Measurements from ENCODE around the gene RBM46. TPM values are rescaled to one million over a fixed set of nuclear protein-coding genes. Genes with fewer than 3 reads are reported as not detected.

RBM46 gene
- total RNA-seq, 3 donors from 2014 or later, result not detected

DNA sequence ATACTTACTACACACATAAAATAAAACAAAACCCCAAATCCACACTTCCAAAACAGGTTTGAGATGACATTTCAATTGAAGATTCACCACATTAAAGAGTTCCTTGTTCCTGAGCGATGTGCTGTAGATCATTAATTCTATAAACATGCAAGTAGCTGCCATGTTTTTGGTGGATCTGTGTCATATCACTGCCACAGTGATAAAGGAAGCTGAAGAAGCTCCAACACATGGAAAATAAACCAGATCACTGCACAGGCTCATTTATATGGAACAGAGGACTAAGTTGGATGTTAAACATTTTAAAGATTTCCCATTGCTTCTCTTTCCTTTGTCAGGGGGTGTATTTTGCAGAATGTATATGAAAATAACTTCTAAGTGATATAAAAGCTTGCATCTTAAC lies 2.8 kb upstream of the RBM46 start:
- Mint-ChIP-seq H3K9me3 (peaks cover 4% of the 10 kb centered on the region), H3K27me3 (ENCODE audit: low read depth) (peaks cover 17% of the 10 kb centered on the region), H3K36me3 (ENCODE audit: insufficient read depth) (no peaks in the 10 kb centered on the region), H3K4me1 (ENCODE audit: low read depth) (no peaks in the 10 kb centered on the region), H3K4me3 (no peak overlapping the region)
- ATAC-seq (no peak), DNase-seq (no peak)

DNA sequence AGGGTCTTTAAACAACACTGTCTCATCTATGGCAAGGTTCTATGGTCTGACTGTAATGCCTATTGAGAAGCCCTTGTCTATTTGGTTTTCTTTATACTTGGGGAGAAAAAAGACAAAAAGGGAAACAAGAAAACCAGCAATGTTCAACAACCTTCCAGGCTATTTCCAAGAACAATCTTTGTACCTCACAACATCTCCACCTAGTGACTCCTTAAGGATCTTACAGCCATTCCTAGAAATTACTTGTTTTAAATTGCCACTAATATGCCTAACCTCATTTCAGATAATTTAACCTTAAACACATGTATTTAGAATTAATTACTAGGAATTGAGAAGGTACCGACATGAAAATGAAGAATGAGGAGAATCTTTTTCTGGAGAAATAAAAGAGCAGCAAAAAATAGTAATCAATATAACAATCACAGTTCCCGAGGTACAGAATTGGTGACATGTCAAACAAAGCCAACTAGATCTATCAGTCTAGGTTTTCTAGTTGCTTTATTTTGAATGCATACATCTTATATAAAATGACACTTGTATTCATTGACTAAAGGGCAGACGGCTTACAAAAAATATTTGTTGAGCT lies 1.6 kb upstream of the RBM46 start:
- DNase-seq (no peak), ATAC-seq (no peak)
- Mint-ChIP-seq H3K9me3 (peaks cover 4% of the 10 kb centered on the region), H3K27me3 (ENCODE audit: low read depth) (peaks cover 17% of the 10 kb centered on the region), H3K36me3 (ENCODE audit: insufficient read depth) (no peaks in the 10 kb centered on the region), H3K4me3 (no peak overlapping the region), H3K4me1 (ENCODE audit: low read depth) (no peaks in the 10 kb centered on the region)

DNA sequence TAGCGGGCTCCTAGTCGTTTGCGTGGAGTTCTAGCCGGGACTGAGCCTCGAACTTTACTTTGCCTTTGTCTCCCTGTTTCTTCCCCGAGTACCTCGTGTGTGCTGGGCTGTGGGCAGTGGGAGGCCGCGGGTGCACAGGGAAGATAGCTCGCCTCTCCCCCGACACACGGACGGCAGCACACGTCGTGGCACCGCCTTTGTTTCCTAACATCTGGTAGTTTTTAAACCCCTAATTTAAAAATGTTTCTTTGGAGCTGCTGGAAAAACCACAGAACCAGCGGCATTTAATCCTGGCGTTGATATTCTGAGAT lies 866 bp downstream of the RBM46 start:
- no peaks in the 10 kb centered on the region for H3K4me1 Mint-ChIP-seq (ENCODE audit: low read depth)
- no peak overlapping the region for H3K4me3 Mint-ChIP-seq
- no peaks in the 10 kb centered on the region for H3K36me3 Mint-ChIP-seq (ENCODE audit: insufficient read depth)
- ATAC-seq, result no peak
- no peak for DNase-seq
- peaks cover 12% of the 10 kb centered on the region for H3K27me3 Mint-ChIP-seq (ENCODE audit: low read depth)
- no peaks in the 10 kb centered on the region for H3K9me3 Mint-ChIP-seq

DNA sequence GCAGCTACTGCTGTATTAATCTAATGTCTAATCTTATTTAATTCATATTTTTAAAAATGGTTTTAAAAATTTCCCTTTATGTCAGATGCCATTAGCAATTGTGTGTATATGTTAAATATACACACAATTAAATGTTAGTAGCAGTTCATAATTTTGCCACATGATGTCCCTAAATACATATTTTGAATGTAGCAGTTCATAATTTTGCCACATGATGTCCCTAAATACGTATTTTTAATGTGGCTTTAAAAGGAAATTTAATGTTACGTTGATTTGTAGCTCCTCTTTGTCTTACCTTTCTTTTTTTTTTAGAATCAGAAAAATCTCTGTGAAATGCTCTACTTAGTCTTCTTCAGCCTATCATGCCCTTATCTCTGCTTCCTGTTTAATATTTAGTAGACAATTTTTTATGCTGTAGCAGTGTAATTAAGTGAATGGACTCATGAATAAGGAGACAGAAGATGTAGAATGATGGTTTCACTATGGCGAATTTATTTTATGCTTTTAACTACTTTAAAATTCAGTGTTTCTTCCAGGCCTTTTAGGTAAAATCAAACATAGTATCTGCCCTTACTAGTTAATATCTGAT lies 26.1 kb downstream of the RBM46 start:
- ATAC-seq (no peak), DNase-seq (no peak)
- H3K4me3 Mint-ChIP-seq, result no peak overlapping the region
- no peaks in the 10 kb centered on the region for H3K36me3 Mint-ChIP-seq (ENCODE audit: insufficient read depth)
- no peaks in the 10 kb centered on the region for H3K27me3 Mint-ChIP-seq (ENCODE audit: low read depth)
- no peaks in the 10 kb centered on the region for H3K9me3 Mint-ChIP-seq
- no peaks in the 10 kb centered on the region for H3K4me1 Mint-ChIP-seq (ENCODE audit: low read depth)

DNA sequence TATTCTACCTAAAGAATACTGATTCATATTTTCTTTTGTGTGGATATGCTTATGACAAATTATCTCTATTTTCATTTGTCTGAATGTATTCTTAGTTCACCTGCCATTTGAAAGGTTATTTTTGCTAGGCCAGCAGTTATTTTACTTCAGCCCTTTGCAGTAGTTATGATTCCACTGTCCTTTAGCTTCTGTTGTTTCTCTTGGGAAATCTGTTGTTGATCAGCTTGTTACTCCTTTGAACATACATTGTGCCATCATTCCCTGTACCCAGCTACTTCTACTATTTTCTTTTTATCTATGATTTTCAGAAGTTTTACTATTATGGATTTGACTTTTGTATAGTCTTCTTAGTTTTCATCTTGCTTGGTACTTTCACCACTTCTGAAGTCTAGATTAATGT lies 37.2 kb downstream of the RBM46 start:
- no peak for ATAC-seq

DNA sequence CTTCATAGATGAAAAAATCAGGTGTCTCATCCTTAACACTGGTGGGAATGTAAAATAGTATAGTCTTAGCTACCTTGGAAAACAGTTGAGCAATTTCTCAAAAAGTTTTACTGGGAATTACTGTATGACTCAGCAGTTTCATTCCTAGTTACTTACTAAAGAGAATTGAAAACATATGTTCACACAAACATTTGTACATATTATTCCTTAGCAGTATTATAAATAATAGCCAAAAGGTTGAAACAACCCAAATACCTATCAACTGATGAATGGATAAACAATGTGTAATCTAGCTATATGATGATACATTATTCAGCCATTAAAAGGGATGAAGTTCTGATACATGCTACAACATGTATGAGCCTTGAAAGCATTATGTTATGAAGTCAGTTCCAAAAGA lies 41.7 kb downstream of the RBM46 start:
- no peak for DNase-seq
- no peak for ATAC-seq
- Mint-ChIP-seq H3K4me1 (ENCODE audit: low read depth) (no peaks in the 10 kb centered on the region), H3K27me3 (ENCODE audit: low read depth) (peaks cover 3% of the 10 kb centered on the region), H3K4me3 (no peak overlapping the region), H3K9me3 (peaks cover 5% of the 10 kb centered on the region), H3K36me3 (ENCODE audit: insufficient read depth) (no peaks in the 10 kb centered on the region)

More for the DNA sequence above, 37.2 kb downstream of the RBM46 start:
- H3K4me3 Mint-ChIP-seq, result no peak overlapping the region
- DNase-seq, result no peak
- peaks cover 5% of the 10 kb centered on the region for H3K9me3 Mint-ChIP-seq
- no peaks in the 10 kb centered on the region for H3K36me3 Mint-ChIP-seq (ENCODE audit: insufficient read depth)
- no peaks in the 10 kb centered on the region for H3K4me1 Mint-ChIP-seq (ENCODE audit: low read depth)
- peaks cover 3% of the 10 kb centered on the region for H3K27me3 Mint-ChIP-seq (ENCODE audit: low read depth)

DNA sequence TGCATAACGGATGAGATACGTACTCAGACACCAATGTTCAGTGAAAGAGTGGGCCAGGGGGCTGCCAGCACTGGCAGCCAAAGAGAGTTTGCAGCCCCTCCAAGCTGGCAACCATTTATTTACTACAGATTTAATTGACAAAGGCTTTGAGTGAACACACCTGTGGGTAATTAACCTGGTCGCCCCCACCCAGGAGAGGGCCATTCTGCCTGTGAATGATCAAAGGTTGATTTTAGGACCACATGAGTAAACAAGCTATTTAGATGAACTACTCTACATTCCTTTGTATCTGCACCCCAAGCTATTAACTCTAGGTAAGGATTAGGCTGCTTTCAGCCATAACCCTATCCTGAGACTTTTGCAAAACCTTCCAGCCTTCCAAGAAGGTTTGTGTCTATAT lies 55.0 kb downstream of the RBM46 start:
- Mint-ChIP-seq H3K36me3 (ENCODE audit: insufficient read depth) (no peaks in the 10 kb centered on the region), H3K9me3 (peaks cover 21% of the 10 kb centered on the region), H3K4me1 (ENCODE audit: low read depth) (no peaks in the 10 kb centered on the region), H3K27me3 (ENCODE audit: low read depth) (no peaks in the 10 kb centered on the region), H3K4me3 (no peak overlapping the region)
- ATAC-seq, result no peak
- no peak for DNase-seq

DNA sequence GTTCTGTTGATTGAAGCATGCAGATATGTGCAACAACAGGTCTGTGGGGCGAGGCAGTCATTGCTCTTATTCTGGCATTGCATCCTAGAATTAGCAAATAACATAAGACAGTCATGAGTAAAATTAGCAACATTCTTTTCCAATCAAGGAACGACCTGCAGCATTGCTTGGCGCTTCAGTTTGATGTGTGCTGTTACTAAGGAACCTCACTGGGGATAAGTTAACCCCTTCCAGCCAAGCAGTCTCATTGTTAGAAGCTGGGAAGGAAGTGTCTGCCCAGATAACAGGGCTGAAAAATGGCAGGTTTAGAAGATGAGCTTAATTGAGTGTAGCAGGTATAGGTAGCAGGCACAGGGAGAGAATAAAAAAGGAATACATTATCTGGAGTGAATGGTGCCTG lies 55.4 kb downstream of the RBM46 start:
- H3K4me1 Mint-ChIP-seq (ENCODE audit: low read depth), result no peaks in the 10 kb centered on the region

DNA sequence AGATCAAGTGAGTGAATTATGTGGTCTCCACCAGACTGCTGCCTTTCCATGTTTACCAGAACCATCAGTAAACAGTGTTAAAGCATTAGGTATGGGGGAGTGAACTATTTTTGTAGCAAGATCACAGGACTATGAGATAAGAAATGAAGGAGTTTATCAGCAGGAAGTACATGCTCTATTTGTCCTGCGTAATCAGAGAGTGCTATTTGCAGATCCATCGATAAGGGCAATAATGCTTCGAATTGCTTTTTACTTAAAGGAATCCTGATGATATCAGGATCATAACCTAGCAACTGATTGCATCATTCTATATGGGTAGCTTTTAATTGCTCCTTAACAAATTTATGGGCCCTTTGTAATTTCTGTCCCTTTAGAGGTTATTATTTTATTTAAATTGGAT lies 57.1 kb downstream of the RBM46 start:
- DNase-seq, result no peak
- Mint-ChIP-seq H3K4me1 (ENCODE audit: low read depth) (no peaks in the 10 kb centered on the region), H3K9me3 (peaks cover 19% of the 10 kb centered on the region), H3K36me3 (ENCODE audit: insufficient read depth) (no peaks in the 10 kb centered on the region), H3K4me3 (no peak overlapping the region), H3K27me3 (ENCODE audit: low read depth) (peaks cover 2% of the 10 kb centered on the region)
- no peak for ATAC-seq

More for the DNA sequence above, 55.4 kb downstream of the RBM46 start:
- DNase-seq (no peak), ATAC-seq (no peak)
- Mint-ChIP-seq H3K4me3 (no peak overlapping the region), H3K36me3 (ENCODE audit: insufficient read depth) (no peaks in the 10 kb centered on the region), H3K9me3 (peaks cover 21% of the 10 kb centered on the region), H3K27me3 (ENCODE audit: low read depth) (no peaks in the 10 kb centered on the region)

DNA sequence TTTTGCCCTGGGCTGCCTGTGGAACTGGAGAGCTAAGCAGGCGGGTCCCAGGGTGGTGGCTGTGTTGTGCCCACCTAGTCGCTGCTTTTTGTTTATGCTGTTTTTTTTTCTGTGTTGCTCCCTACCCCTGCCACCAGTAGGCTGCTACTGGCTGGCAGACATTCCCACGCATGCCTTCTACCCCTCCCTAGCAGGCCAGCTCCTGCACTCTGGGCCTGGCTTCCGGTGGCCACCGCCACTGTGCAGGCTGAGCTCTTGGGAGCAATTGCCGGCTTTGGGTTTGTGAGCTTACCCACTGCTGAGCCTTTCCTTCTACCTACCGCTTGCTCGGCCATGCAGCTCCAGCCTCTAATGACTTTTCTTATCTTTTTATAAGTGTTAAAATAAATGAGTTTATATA lies 57.6 kb downstream of the RBM46 start:
- Mint-ChIP-seq H3K4me1 (ENCODE audit: low read depth) (no peaks in the 10 kb centered on the region), H3K4me3 (no peak overlapping the region), H3K36me3 (ENCODE audit: insufficient read depth) (no peaks in the 10 kb centered on the region), H3K27me3 (ENCODE audit: low read depth) (peaks cover 2% of the 10 kb centered on the region), H3K9me3 (peaks cover 14% of the 10 kb centered on the region)
- DNase-seq (no peak), ATAC-seq (no peak)

DNA sequence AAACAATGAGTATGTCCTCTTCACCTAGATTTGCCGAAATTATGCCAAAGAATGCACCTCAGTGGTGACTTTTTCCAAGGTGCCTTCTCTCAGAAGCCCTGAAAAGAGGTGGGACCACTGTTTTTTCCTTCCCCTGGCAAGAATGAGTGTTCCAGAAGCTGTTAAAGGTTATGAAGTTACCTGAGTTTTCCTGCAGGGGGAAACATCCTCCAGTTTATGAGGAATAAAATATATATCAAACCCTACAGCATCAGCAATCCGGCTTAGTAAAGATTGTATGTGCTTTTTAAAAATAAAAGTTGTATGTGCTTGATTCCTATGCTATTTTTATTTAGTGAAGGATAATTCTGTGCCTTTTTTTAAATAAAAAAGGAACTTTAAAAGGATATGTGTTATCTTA lies 73.3 kb downstream of the RBM46 start:
- peaks cover 4% of the 10 kb centered on the region for H3K9me3 Mint-ChIP-seq
- no peaks in the 10 kb centered on the region for H3K36me3 Mint-ChIP-seq (ENCODE audit: insufficient read depth)
- DNase-seq, result no peak
- ATAC-seq, result no peak
- no peaks in the 10 kb centered on the region for H3K27me3 Mint-ChIP-seq (ENCODE audit: low read depth)
- H3K4me1 Mint-ChIP-seq (ENCODE audit: low read depth), result no peaks in the 10 kb centered on the region
- H3K4me3 Mint-ChIP-seq, result no peak overlapping the region

DNA sequence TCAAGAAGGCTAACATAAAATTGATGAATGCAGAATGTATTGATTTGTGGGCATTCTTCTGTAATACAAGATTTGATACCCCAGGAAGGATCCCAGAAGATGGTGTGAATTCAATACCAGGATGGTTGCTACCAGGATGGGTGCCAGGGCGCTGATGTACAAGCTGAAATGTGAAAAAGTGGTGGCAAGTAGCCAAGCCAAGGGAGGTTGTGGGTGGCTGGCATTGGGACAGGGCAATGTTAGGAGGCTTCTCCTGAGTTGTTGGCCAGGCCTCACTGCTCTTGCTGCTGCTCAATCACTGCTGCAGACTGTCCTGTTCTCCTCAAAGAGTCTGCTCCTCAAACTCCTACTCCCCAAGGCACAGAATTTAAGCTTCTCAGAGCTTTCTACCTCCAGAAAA lies 77.1 kb downstream of the RBM46 start:
- no peaks in the 10 kb centered on the region for H3K4me1 Mint-ChIP-seq (ENCODE audit: low read depth)
- DNase-seq, result no peak
- peaks cover 5% of the 10 kb centered on the region for H3K9me3 Mint-ChIP-seq
- H3K36me3 Mint-ChIP-seq (ENCODE audit: insufficient read depth), result no peaks in the 10 kb centered on the region
- H3K4me3 Mint-ChIP-seq, result no peak overlapping the region
- no peaks in the 10 kb centered on the region for H3K27me3 Mint-ChIP-seq (ENCODE audit: low read depth)
- no peak for ATAC-seq

DNA sequence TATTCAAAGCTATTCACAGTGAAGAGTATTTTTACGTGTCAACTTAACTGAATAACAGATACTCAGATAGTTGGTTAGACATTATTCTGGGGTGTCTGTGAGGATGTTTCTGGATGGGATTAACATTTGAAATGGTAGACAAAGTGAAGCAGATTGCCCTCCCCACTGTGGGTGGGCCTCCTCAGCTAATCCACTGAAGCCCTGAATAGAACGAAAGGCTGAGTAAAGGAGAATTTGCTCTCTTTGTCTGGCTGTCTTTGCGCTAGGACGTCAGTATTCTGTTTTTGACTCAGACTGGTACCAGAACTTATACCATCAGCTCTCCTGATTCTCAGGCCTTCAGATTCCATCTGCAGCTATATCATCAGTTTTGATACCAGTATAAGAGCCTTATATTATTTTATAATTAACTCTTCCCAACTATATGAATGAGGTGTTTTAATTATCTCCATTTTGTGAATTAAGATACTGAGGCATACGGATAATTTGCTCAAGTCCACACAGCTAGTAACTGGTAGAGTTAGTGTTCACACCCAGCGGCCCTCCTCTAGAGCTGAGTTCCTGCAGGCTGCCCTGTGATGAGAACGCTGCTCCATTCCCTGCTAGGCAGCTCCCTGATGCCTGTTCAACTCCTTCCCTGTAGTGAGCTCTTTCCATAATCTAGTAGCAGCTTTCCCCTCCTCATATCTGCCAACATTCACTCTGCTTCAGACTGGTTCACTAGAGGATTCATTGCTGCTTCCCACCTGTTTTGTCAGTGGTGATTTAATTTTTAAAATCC lies 87.5 kb downstream of the RBM46 start:
- H3K9me3 Mint-ChIP-seq, result peaks cover 8% of the 10 kb centered on the region
- no peaks in the 10 kb centered on the region for H3K4me1 Mint-ChIP-seq (ENCODE audit: low read depth)
- no peaks in the 10 kb centered on the region for H3K36me3 Mint-ChIP-seq (ENCODE audit: insufficient read depth)
- no peak overlapping the region for H3K4me3 Mint-ChIP-seq
- H3K27me3 Mint-ChIP-seq (ENCODE audit: low read depth), result no peaks in the 10 kb centered on the region
- ATAC-seq (no peak), DNase-seq (no peak)

DNA sequence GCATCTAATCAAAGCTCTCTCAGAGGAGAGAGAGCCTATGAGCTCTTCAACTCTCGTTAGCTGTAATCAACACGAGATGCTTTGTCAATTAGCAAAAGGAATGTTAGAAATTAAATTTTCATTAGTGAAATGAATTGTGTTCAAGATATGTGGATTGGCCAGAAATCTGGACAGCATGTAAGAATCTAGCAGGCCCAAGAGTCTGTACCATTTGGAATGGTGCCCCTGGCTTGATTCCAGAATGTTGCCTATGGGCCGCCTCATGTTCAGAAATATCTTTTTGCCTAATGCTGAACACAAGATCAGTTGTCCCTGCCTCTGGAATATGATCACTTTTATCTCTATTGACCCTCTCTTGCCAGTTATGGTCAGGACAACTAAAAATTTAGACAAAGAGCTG lies 88.2 kb downstream of the RBM46 start:
- DNase-seq (no peak), ATAC-seq (no peak)
- no peaks in the 10 kb centered on the region for H3K4me1 Mint-ChIP-seq (ENCODE audit: low read depth)
- no peaks in the 10 kb centered on the region for H3K27me3 Mint-ChIP-seq (ENCODE audit: low read depth)
- H3K9me3 Mint-ChIP-seq, result peaks cover 6% of the 10 kb centered on the region
- no peak overlapping the region for H3K4me3 Mint-ChIP-seq
- H3K36me3 Mint-ChIP-seq (ENCODE audit: insufficient read depth), result no peaks in the 10 kb centered on the region

DNA sequence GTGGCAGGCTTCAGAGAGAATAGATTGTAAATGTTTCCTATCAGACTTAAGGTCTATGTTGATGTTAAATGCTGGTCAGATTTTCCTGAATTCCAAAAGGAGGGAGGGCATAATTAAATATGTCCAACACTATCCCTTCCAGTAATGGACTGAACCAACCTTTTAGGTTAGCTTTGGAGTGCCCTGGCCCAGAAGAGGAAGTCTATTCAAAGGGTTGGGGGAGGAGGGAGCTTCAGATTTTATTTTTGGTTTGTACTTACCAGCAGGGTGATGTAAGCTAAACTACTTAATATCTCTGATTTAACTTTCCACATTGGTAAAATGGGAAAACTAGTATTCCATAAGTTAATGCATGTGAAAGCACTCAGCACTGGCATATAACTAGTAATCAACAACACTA lies 91.1 kb downstream of the RBM46 start:
- H3K9me3 Mint-ChIP-seq, result peaks cover 6% of the 10 kb centered on the region
- H3K4me3 Mint-ChIP-seq, result no peak overlapping the region
- H3K27me3 Mint-ChIP-seq (ENCODE audit: low read depth), result no peaks in the 10 kb centered on the region
- DNase-seq (no peak), ATAC-seq (no peak)
- no peaks in the 10 kb centered on the region for H3K36me3 Mint-ChIP-seq (ENCODE audit: insufficient read depth)
- no peaks in the 10 kb centered on the region for H3K4me1 Mint-ChIP-seq (ENCODE audit: low read depth)
